Body of pancreas (tissue), 4 donors: ENCODE data around the gene ELK4. TPM values are rescaled to one million over a fixed set of nuclear protein-coding genes. Genes with fewer than 3 reads are reported as not detected.
A peak's percentile ranks its signal among the peaks of the same experiment; 100 is the strongest.

Experiments
- ATAC-seq: fragments of 150-250 bp; one replicate; pipeline ENCODE4 v1.9.1; 2016
- DNase-seq, 4 donors: peaks; one replicate each; pipeline ENCODE4 v3.0.0-alpha.2; 2019
- H3K27ac ChIP-seq, 4 donors: fragments of 200-600 bp; sonication (generic); 1 replicate in 3 of 4; 2 replicates in 1 of 4; pipeline versions ENCODE4 v1.5.1 to v1.6.1; 2016 to 2019; ENCODE audit warnings: mild to moderate bottlenecking in 1 of 4, mixed read lengths in 1 of 4, moderate library complexity in 1 of 4
- H3K27me3 ChIP-seq, 2 donors: fragments of 200-600 bp; sonication (generic); one replicate each; pipeline ENCODE4 v1.6.0; 2016; ENCODE audit warnings: mild to moderate bottlenecking in 1 of 2
- H3K36me3 ChIP-seq, 2 donors: fragments of 200-600 bp; sonication (generic); replicated peaks in 1 of 2; 2 replicates each; pipeline ENCODE4 v1.5.1; 2016; ENCODE audit warnings: low read depth in 2 of 2; ENCODE audit not compliant: insufficient read depth in 1 of 2
- H3K4me1 ChIP-seq: fragments of 200-600 bp; sonication (generic); one replicate; pipeline ENCODE4 v1.6.0; 2016
- H3K4me3 ChIP-seq, 2 donors: fragments of 200-600 bp; sonication (generic); 1 replicate in 1 of 2; 2 replicates in 1 of 2; pipeline ENCODE4 v1.5.1; 2016 to 2019
- H3K9me3 ChIP-seq, 3 donors: fragments of 200-600 bp; sonication (generic); 1 replicate in 2 of 3; 2 replicates in 1 of 3; pipeline ENCODE4 v1.5.1; 2016
- CTCF ChIP-seq, 7 experiments: fragments of 450-650 bp in 4 of 7; fragments of 200-600 bp in 3 of 7; sonication (generic) in 3 of 7; IDR thresholded peaks; one replicate each; pipeline ENCODE4 v1.5.1; 2016 to 2019; ENCODE audit warnings: antibody characterized with exemption in 7 of 7
- POLR2A ChIP-seq, 3 donors: fragments of 450-650 bp; IDR thresholded peaks; one replicate each; pipeline ENCODE4 v1.6.1; 2016; ENCODE audit warnings: antibody characterized with exemption in 3 of 3, mild to moderate bottlenecking in 2 of 3
- WGBS, 2 donors: methylation state at CpG; one replicate each; pipeline ENCODE4 v1.1.5; 2017; 5-methylcytosine and 5-hydroxymethylcytosine counted together
- intact Hi-C: fragments of 100-400 bp; cut with DNase I; formaldehyde crosslinking; loops from one replicate; pipeline ENCODE4 v1.15.1; 2023
- total RNA-seq, 2 donors: library from RNA; depleted of rRNA; stranded (reverse); fragments of >200 nt; gene quantifications; one replicate each; pipeline ENCODE4 v1.1.0, GENCODE V29; 2016

The ELK4 gene
- total RNA-seq, 2 donors from 2014 or later: 16.6 to 17.8 TPM

- ATAC-seq (no peak), DNase-seq (no peak)
- H3K36me3 ChIP-seq: no peaks in the 10 kb centered on the region
- TF ChIP-seq POLR2A (IDR thresholded peaks at IDR 0.05) (no peak), CTCF (IDR thresholded peaks at IDR 0.05) (no peak)
- H3K4me1 ChIP-seq: peaks cover 45% of the 10 kb centered on the region
- no peaks in the 10 kb centered on the region for H3K27me3 ChIP-seq
- H3K4me3 ChIP-seq: no peak overlapping the region
- H3K27ac ChIP-seq: peak overlapping the region in 3 of 4 donors; percentile 29 to 46 (median 38)
- WGBS, 2 donors: 76 to 77% methylated on average over 7 of the region's 7 CpGs
- H3K9me3 ChIP-seq: no peaks in the 10 kb centered on the region
- intact Hi-C loops: loop anchor here (10.0 kb wide), 1 partner anchor 125 kb away; no protein-coding TSS in a partner anchor
These were observed 42.0 kb downstream of the ELK4 start for GRCh38 chr1:205589618-205590456.

- Histone ChIP-seq H3K27me3 (no peaks in the 10 kb centered on the region), H3K4me3 (no peak overlapping the region), H3K36me3 (no peaks in the 10 kb centered on the region), H3K9me3 (no peaks in the 10 kb centered on the region), H3K27ac (no peak overlapping the region), H3K4me1 (peaks cover 49% of the 10 kb centered on the region)
- 85 to 89% methylated on average over 7 of the region's 7 CpGs for WGBS, 2 donors
- intact Hi-C loops: no loop called here
- TF ChIP-seq CTCF (IDR thresholded peaks at IDR 0.05): no peak
- no peak for TF ChIP-seq POLR2A (IDR thresholded peaks at IDR 0.05)
- ATAC-seq (no peak), DNase-seq (no peak)
These were observed 42.8 kb downstream of the ELK4 start for GRCh38 chr1:205589046-205589445.

DNA sequence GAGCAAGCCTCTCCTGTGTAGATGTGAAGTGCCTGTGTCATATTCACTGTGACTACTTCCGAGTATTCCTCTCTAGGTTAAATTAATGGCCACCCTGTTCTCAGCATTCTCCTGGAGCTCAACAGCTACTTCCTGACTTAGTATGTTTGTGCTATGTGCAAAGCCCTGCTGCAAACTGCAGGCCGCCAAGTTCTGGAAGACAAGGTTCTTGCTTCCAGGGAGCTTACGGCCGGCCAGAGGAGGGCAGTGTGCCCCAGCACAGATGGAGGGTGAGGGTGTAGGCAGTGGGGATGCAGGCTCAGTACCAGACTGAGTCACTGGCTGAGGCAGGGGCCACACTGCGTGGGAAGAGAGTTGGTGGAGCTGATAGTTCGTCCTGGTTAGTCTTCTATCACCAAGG, 43.2 kb downstream of the ELK4 start:
- TF ChIP-seq POLR2A (IDR thresholded peaks at IDR 0.05): no peak
- TF ChIP-seq CTCF (IDR thresholded peaks at IDR 0.05): peak in 3 of 7 experiments; percentile 25 to 31 (median 29)
- ATAC-seq (no peak), DNase-seq (peak in 3 of 4 donors; percentile 41 to 47 (median 43))
- WGBS, 2 donors: 47 to 56% methylated on average over 6 of the region's 6 CpGs
- no peaks in the 10 kb centered on the region for H3K27me3 ChIP-seq
- H3K36me3 ChIP-seq: no peaks in the 10 kb centered on the region
- H3K4me3 ChIP-seq: no peak overlapping the region
- peak overlapping the region in 1 of 4 donors; percentile 13 for H3K27ac ChIP-seq
- H3K9me3 ChIP-seq: no peaks in the 10 kb centered on the region
- intact Hi-C loops: no loop called here
- H3K4me1 ChIP-seq: peaks cover 49% of the 10 kb centered on the region

DNA sequence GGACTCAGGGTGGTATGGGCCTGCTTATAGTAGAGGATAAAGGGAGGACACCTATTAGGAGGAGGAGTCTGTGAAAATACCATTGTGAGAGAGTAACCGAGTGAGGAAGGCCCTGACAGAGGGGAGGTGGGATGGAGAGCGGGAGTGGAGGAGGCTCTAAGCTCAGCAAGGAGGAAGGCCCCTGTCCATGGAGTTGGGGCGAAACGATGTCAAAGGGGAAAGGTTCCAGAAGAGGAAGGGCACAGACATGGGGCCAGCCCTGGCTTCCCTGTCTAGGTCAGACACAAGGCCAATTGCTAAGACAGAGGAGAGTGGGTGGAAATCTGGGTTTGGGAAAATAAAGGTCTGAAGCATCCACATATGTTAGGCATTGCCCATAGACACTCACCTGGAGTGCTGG, 44.2 kb downstream of the ELK4 start:
- H3K9me3 ChIP-seq: no peaks in the 10 kb centered on the region
- H3K27me3 ChIP-seq: no peaks in the 10 kb centered on the region
- peaks cover 50% of the 10 kb centered on the region for H3K4me1 ChIP-seq
- 89 to 92% methylated on average over 4 of the region's 4 CpGs for WGBS, 2 donors
- H3K4me3 ChIP-seq: no peak overlapping the region
- TF ChIP-seq CTCF (IDR thresholded peaks at IDR 0.05) (no peak), POLR2A (IDR thresholded peaks at IDR 0.05) (no peak)
- no peak overlapping the region for H3K27ac ChIP-seq
- intact Hi-C loops: no loop called here
- DNase-seq (peak in 1 of 4 donors; percentile 3), ATAC-seq (no peak)
- no peaks in the 10 kb centered on the region for H3K36me3 ChIP-seq
